Vagina (tissue), 2 donors: ENCODE data around the gene LRRC55. TPM values are rescaled to one million over a fixed set of nuclear protein-coding genes. Genes with fewer than 3 reads are reported as not detected.

Experiments
- DNase-seq, 2 donors: peaks; one replicate each; pipeline ENCODE4 v3.0.0-alpha.2; 2017; ENCODE audit errors: extremely low spot score in 2 of 2
- H3K27ac ChIP-seq: fragments of 200-600 bp; sonication (generic); one replicate; pipeline ENCODE4 v1.5.1; 2019
- H3K27me3 ChIP-seq: fragments of 200-600 bp; sonication (generic); one replicate; pipeline ENCODE4 v1.5.1; 2019
- H3K36me3 ChIP-seq, 2 donors: fragments of 200-600 bp; sonication (generic); one replicate each; pipeline ENCODE4 v1.5.1; 2017 to 2019
- H3K4me1 ChIP-seq: fragments of 200-600 bp; sonication (generic); one replicate; pipeline ENCODE4 v1.5.1; 2019
- H3K4me3 ChIP-seq, 2 donors: fragments of 200-600 bp; sonication (generic); 1 replicate in 1 of 2; 2 replicates in 1 of 2; pipeline ENCODE4 v1.5.1; 2016 to 2019
- H3K9me3 ChIP-seq: fragments of 200-600 bp; sonication (generic); one replicate; pipeline ENCODE4 v1.5.1; 2019
- POLR2A ChIP-seq, 2 donors: fragments of 450-650 bp; IDR thresholded peaks; one replicate each; pipeline ENCODE4 v1.6.1; 2017; ENCODE audit warnings: antibody characterized with exemption in 2 of 2, mild to moderate bottlenecking in 2 of 2, moderate library complexity in 2 of 2
- POLR2AphosphoS5 ChIP-seq, 2 donors: sonication (generic); formaldehyde crosslinking; IDR thresholded peaks; one replicate each; pipeline ENCODE4 v1.9.0; 2017; ENCODE audit warnings: antibody characterized with exemption in 2 of 2, mild to moderate bottlenecking in 2 of 2, low read depth in 1 of 2; ENCODE audit not compliant: insufficient read depth in 1 of 2
- intact Hi-C: fragments of 100-400 bp; cut with DNase I; formaldehyde crosslinking; loops from one replicate; pipeline ENCODE4 v1.15.1; 2023
- total RNA-seq: library from RNA; depleted of rRNA; stranded (reverse); fragments of >200 nt; gene quantifications from one replicate; pipeline ENCODE4 v1.2.3, GENCODE V29; 2016
- TF ChIP-seq, protein P1 (sequence below), 3 experiments: fragments of 450-650 bp in 2 of 3; fragments of 200-600 bp in 1 of 3; sonication (generic) in 1 of 3; IDR thresholded peaks; one replicate each; pipeline ENCODE4 v1.5.1; 2017 to 2019; ENCODE audit warnings: antibody characterized with exemption in 3 of 3, mild to moderate bottlenecking in 2 of 3, moderate library complexity in 2 of 3

The LRRC55 gene
- total RNA-seq, 1 donor from 2014 or later = 0.74 TPM

DNA sequence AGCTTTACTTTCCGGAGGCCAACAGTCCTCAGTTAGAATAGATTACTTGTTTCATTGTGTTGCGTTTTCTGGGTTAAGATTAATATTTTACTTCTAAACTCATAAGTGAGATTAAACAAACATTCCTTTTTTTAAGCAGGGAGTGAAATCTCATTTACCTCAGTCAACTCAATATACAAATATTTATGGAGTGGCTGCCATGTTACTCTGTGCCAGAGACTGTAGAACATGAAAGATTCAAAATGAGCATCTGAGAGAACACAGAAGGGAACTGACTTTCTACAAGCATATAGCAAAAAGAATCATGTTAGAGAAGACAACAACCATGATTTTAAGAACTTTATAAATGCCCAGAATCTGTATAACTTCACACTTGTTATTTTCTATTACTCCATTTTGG lies 3.4 kb upstream of the LRRC55 start:
- TF ChIP-seq, protein P1, sequence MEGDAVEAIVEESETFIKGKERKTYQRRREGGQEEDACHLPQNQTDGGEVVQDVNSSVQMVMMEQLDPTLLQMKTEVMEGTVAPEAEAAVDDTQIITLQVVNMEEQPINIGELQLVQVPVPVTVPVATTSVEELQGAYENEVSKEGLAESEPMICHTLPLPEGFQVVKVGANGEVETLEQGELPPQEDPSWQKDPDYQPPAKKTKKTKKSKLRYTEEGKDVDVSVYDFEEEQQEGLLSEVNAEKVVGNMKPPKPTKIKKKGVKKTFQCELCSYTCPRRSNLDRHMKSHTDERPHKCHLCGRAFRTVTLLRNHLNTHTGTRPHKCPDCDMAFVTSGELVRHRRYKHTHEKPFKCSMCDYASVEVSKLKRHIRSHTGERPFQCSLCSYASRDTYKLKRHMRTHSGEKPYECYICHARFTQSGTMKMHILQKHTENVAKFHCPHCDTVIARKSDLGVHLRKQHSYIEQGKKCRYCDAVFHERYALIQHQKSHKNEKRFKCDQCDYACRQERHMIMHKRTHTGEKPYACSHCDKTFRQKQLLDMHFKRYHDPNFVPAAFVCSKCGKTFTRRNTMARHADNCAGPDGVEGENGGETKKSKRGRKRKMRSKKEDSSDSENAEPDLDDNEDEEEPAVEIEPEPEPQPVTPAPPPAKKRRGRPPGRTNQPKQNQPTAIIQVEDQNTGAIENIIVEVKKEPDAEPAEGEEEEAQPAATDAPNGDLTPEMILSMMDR (IDR thresholded peaks at IDR 0.05) = no peak
- no peak for TF ChIP-seq POLR2A (IDR thresholded peaks at IDR 0.05)
- peaks cover 4% of the 10 kb centered on the region for H3K27me3 ChIP-seq
- peaks cover 5% of the 10 kb centered on the region for H3K4me1 ChIP-seq
- intact Hi-C loops = no loop called here
- no peak overlapping the region for H3K27ac ChIP-seq
- DNase-seq = no peak
- H3K4me3 ChIP-seq = no peak overlapping the region
- H3K36me3 ChIP-seq = no peaks in the 10 kb centered on the region
- no peaks in the 10 kb centered on the region for H3K9me3 ChIP-seq

DNA sequence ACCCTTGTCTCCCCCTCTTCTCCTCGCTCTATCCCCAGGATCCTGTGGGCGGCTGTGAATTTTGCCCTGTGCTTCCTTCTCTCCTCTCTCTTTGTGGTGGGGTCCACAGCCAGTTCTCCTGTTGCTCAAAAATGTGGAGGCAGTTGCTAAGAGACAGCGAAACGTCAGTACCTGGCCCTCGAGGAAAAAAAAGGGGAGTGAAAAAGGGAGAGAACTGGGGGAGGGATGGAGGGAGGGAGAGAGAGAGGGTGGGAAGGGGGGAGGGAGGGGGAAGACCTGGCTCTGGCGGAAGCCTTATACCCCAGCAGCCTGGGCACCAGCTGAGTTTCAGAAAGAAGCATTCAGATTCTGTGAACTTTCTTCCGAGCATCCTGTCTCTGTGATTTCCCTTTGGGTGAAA lies 2.1 kb upstream of the LRRC55 start:
- Histone ChIP-seq H3K27ac (no peak overlapping the region), H3K36me3 (no peaks in the 10 kb centered on the region)

DNA sequence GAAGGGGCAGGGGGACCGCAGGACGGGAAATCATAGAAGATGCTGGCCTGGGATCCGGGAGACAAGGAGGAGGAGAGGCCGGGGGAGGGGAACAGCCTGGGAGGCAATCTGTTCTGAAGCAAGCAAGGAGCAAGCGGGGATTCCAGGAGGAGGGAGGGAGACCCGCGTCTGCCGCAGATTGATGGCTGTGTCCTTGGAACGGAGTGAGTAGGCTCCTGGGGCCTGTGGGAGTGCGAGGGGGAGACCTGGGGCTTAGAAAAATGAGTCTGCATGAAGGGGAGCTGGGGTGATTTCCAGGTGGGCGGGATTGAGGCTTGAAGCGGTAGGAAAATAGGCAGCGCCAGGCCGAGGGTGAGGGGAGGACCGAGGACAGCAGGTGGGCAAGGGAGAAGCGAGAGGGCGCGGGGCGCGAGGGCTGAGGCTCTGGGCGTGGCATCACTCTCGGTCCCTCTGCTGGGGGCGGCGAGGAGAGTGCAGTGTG lies 1.6 kb upstream of the LRRC55 start:
- no peak for TF ChIP-seq POLR2AphosphoS5 (IDR thresholded peaks at IDR 0.05; ENCODE audit: insufficient read depth in 1 of 2, low read depth in 1 of 2)
- TF ChIP-seq, protein P1 (IDR thresholded peaks at IDR 0.05) = no peak
- Histone ChIP-seq H3K4me3 (no peak overlapping the region), H3K36me3 (no peaks in the 10 kb centered on the region), H3K27ac (no peak overlapping the region), H3K27me3 (peaks cover 4% of the 10 kb centered on the region), H3K4me1 (peaks cover 5% of the 10 kb centered on the region), H3K9me3 (no peaks in the 10 kb centered on the region)
- DNase-seq = no peak
- intact Hi-C loops = no loop called here

More for the DNA sequence above, 2.1 kb upstream of the LRRC55 start:
- no peaks in the 10 kb centered on the region for H3K9me3 ChIP-seq
- DNase-seq = no peak
- peaks cover 4% of the 10 kb centered on the region for H3K27me3 ChIP-seq
- intact Hi-C loops = no loop called here
- H3K4me3 ChIP-seq = no peak overlapping the region
- H3K4me1 ChIP-seq = peaks cover 5% of the 10 kb centered on the region
- TF ChIP-seq POLR2AphosphoS5 (IDR thresholded peaks at IDR 0.05; ENCODE audit: insufficient read depth in 1 of 2, low read depth in 1 of 2) = no peak
- TF ChIP-seq, protein P1 (IDR thresholded peaks at IDR 0.05) = no peak
- TF ChIP-seq POLR2A (IDR thresholded peaks at IDR 0.05) = no peak

DNA sequence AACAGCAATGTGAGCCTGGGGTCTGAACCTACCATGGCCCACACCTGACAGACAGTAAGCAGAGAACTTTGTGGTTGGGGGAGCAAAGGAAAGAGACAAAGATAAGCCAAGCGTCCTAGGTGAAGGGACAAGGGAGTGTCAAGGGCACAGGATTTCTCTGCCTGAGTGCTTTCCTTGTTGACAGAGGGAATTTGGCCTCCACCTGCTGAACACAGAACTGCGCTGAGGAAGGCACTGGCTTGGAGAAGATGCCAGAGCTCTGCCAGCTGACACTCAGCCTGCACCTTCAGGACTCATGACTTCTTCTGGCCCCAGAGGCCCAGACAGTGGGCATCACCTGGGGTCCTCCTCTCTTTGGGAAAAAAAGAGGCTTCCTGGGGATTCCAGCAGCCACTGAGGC lies 789 bp upstream of the LRRC55 start:
- Histone ChIP-seq H3K27ac (no peak overlapping the region), H3K9me3 (no peaks in the 10 kb centered on the region), H3K27me3 (peaks cover 4% of the 10 kb centered on the region), H3K4me3 (no peak overlapping the region), H3K36me3 (no peaks in the 10 kb centered on the region), H3K4me1 (peaks cover 5% of the 10 kb centered on the region)
- TF ChIP-seq POLR2A (IDR thresholded peaks at IDR 0.05) (no peak), POLR2AphosphoS5 (IDR thresholded peaks at IDR 0.05; ENCODE audit: insufficient read depth in 1 of 2, low read depth in 1 of 2) (no peak)
- TF ChIP-seq, protein P1 (IDR thresholded peaks at IDR 0.05) = no peak
- no peak for DNase-seq
- intact Hi-C loops = no loop called here

DNA sequence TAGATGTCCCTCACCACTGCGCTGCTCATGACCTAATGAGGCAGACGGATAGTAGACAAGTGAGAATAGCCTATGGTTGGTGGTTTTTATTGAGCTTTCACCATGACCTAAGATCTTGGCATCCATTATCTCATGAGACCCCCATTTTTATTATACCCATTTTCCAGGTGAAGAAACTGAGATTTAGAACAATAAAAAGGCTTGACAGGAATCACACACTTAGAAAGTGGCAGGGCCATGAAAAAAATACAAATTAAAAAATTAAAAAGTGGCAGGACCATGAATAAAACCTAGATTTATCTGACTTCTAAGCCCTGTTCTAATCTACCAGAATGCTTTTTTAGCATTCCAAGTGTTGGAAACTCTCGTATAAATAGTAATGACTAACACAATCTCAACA lies 1.1 kb downstream of the LRRC55 start:
- Histone ChIP-seq H3K27ac (no peak overlapping the region), H3K4me1 (peaks cover 5% of the 10 kb centered on the region), H3K27me3 (peaks cover 4% of the 10 kb centered on the region), H3K36me3 (no peaks in the 10 kb centered on the region), H3K4me3 (no peak overlapping the region), H3K9me3 (no peaks in the 10 kb centered on the region)
- TF ChIP-seq POLR2AphosphoS5 (IDR thresholded peaks at IDR 0.05; ENCODE audit: insufficient read depth in 1 of 2, low read depth in 1 of 2) (no peak), POLR2A (IDR thresholded peaks at IDR 0.05) (no peak)
- TF ChIP-seq, protein P1 (IDR thresholded peaks at IDR 0.05) = no peak
- no peak for DNase-seq
- intact Hi-C loops = no loop called here
